ENCODE measurements around the gene ADAMTS10. TPM values are rescaled to one million over a fixed set of nuclear protein-coding genes. Genes with fewer than 3 reads are reported as not detected.

Gene ADAMTS10
- total and polyA plus RNA-seq, 10 donors, result 7.8 to 33.8 (median 18.0) TPM

DNA sequence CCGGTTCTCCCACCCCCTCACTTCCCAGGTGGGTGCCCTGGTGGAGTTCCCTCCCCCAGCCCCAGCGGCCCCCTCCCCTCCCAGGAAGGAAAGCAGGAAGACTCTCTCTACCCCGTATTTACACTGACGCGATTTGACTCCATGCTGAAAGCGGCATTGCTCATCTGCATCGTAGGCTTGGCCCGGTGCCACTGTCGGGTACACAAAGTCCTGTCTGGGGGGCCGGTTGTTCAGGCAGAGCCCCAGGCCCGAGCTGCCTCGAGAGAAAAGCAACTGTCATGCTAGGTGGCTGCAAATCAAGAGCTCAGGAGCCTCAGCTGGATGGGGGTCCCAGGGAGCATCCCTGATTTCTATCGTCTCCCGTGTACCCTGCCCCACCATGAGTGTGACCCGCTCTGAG, 14.9 kb downstream of the ADAMTS10 start:
- WGBS, 5 donors, result 79 to 88% (median 81%) methylated on average over 10 to 15 of the region's 15 CpGs
- Histone ChIP-seq H3K4me3 (no peak overlapping the region), H3K4me1 (peaks cover 8 to 25% (median 20%) of the 10 kb centered on the region in 6 donors), H3K36me3 (peaks cover 0 to 18% (median 6%) of the 10 kb centered on the region in 6 donors), H3K9me3 (peaks cover 0 to 21% (median 9%) of the 10 kb centered on the region in 8 donors), H3K27ac (no peak overlapping the region), H3K27me3 (replicated peaks in 1 of 7) (peaks cover 0 to 50% (median 15%) of the 10 kb centered on the region in 7 donors)
- intact Hi-C loops (cut with DNase I; ENCODE audit: low total_unique reads), result no loop called here
- TF ChIP-seq POLR2A (IDR thresholded peaks at IDR 0.05) (no peak), POLR2AphosphoS5 (IDR thresholded peaks at IDR 0.05) (no peak)
- TF ChIP-seq, protein P1, sequence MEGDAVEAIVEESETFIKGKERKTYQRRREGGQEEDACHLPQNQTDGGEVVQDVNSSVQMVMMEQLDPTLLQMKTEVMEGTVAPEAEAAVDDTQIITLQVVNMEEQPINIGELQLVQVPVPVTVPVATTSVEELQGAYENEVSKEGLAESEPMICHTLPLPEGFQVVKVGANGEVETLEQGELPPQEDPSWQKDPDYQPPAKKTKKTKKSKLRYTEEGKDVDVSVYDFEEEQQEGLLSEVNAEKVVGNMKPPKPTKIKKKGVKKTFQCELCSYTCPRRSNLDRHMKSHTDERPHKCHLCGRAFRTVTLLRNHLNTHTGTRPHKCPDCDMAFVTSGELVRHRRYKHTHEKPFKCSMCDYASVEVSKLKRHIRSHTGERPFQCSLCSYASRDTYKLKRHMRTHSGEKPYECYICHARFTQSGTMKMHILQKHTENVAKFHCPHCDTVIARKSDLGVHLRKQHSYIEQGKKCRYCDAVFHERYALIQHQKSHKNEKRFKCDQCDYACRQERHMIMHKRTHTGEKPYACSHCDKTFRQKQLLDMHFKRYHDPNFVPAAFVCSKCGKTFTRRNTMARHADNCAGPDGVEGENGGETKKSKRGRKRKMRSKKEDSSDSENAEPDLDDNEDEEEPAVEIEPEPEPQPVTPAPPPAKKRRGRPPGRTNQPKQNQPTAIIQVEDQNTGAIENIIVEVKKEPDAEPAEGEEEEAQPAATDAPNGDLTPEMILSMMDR (IDR thresholded peaks at IDR 0.05 in 8 of 11, conservative IDR thresholded peaks at IDR 0.05 in 3 of 11), result no peak
- DNase-seq, result no peak

DNA sequence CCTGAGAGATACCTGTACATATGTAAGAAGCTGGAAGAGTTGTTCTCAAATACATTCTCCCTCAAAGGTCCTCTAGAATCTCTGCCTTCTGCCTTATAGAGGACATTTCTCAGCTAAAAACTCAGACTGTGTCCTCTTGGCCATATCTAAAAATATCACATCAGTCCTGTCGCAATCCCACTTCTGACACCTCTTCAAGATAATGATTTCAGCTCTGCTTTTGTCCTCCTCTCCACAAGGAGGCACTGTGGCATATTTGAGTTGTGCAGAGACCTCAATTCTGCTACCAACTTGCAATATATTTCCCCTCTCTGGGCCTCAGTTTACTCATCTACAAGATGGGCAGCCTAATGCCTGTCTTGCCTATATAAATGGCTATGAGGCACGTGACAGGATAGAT, 16.6 kb downstream of the ADAMTS10 start:
- WGBS, 5 donors, result 85 to 91% (median 88%) methylated on average over 2 of the region's 2 CpGs
- intact Hi-C loops (cut with DNase I; ENCODE audit: low total_unique reads), result no loop called here
- peaks cover 0 to 50% (median 15%) of the 10 kb centered on the region in 7 donors for H3K27me3 ChIP-seq (replicated peaks in 1 of 7)
- H3K36me3 ChIP-seq, result peaks cover 0 to 16% (median 5%) of the 10 kb centered on the region in 6 donors
- DNase-seq, result no peak
- peaks cover 0 to 21% (median 9%) of the 10 kb centered on the region in 8 donors for H3K9me3 ChIP-seq
- H3K27ac ChIP-seq, result peak overlapping the region in 2 of 8 donors; percentile 44 to 49
- TF ChIP-seq, protein P1 (IDR thresholded peaks at IDR 0.05 in 8 of 11, conservative IDR thresholded peaks at IDR 0.05 in 3 of 11), result peak in 5 of 11 experiments; percentile 12 to 34 (median 28)
- TF ChIP-seq POLR2AphosphoS5 (IDR thresholded peaks at IDR 0.05) (no peak), POLR2A (IDR thresholded peaks at IDR 0.05) (no peak)
- H3K4me3 ChIP-seq, result no peak overlapping the region
- H3K4me1 ChIP-seq, result peaks cover 8 to 25% (median 20%) of the 10 kb centered on the region in 6 donors

DNA sequence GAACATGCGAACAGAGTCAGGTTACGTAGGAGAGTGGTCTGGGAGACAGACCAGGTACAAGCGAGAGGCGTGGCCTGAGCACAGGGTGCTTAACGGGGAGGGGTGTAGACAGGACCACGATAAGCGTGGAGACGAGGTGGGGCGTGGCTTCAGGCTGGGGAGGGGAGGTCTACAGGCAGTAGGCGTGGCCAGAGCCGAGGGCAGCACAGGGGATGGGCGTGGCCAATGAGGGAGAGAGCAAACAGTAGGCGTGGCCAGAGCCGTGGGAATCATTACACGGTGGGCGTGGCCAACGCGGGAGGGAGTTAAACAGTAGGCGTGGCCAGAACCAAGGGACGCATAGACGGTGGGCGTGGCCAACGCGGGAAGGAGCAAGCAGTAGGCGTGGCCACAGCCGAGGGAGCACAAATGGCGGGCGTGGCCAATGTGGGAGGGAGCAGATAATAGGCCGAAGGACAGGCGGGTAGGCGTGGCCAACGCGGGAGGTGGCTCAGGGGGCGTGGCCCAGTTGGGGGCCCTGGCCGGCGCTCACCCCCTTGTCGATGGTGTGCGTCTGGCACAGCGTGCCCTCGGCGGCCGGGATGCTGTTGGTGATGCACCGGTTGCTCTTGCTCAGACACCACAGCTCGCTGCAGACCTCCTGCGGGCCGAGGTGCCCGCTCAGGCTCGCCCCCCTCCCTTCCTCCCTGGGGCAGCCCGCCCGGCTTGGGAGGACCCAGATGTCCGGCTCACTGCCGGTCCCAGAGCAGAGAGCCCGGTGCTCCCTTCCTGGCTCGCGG, 18.1 kb downstream of the ADAMTS10 start:
- TF ChIP-seq, protein P1 (IDR thresholded peaks at IDR 0.05 in 8 of 11, conservative IDR thresholded peaks at IDR 0.05 in 3 of 11), result no peak
- TF ChIP-seq POLR2AphosphoS5 (IDR thresholded peaks at IDR 0.05) (peak; percentile 77 to 85 (median 81)), POLR2A (IDR thresholded peaks at IDR 0.05) (no peak)
- DNase-seq, result peak; percentile 94
- Histone ChIP-seq H3K27me3 (replicated peaks in 1 of 7) (peaks cover 0 to 50% (median 15%) of the 10 kb centered on the region in 7 donors), H3K27ac (peak overlapping the region in 5 of 8 donors; percentile 27 to 58 (median 35)), H3K36me3 (peaks cover 0 to 16% (median 5%) of the 10 kb centered on the region in 6 donors), H3K4me3 (peak overlapping the region; percentile 2 to 63 (median 34)), H3K9me3 (peaks cover 0 to 21% (median 9%) of the 10 kb centered on the region in 8 donors), H3K4me1 (peaks cover 8 to 25% (median 20%) of the 10 kb centered on the region in 6 donors)
- 2 to 7% (median 3%) methylated on average over 34 to 55 of the region's 55 CpGs for WGBS, 5 donors
- intact Hi-C loops (cut with DNase I; ENCODE audit: low total_unique reads), result no loop called here

DNA sequence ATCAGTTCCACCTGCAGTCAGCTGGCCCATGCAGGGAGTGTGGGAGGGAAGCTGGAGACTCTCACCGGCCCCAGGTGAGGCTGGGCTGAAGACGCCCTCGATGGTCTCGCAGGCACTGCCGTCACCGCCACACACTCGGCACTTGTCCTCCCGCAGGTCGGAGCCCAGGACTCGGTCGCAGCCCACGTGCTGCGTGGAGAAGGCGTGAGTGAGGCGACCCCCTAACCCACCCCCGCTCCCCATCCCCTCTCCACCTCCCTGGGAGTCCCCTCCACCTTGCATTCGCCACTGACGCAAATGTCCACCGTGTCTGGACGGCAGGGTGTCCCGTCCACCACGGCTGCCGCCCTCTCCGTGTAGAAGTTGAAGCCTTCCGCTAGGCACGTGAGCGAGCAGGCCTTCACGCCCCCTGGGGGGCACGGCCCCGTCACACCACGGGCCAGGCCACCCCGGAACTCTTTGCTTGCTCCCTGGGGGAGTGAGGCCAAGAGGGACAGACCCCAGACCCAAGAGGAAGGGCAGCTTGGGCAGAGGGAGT, 21.3 kb downstream of the ADAMTS10 start:
- Histone ChIP-seq H3K27me3 (replicated peaks in 1 of 7) (peaks cover 0 to 35% (median 15%) of the 10 kb centered on the region in 7 donors), H3K27ac (no peak overlapping the region), H3K4me3 (no peak overlapping the region), H3K9me3 (peaks cover 0 to 19% (median 8%) of the 10 kb centered on the region in 8 donors), H3K36me3 (peaks cover 0 to 8% (median 0%) of the 10 kb centered on the region in 6 donors), H3K4me1 (peaks cover 8 to 25% (median 20%) of the 10 kb centered on the region in 6 donors)
- intact Hi-C loops (cut with DNase I; ENCODE audit: low total_unique reads), result no loop called here
- DNase-seq, result no peak
- TF ChIP-seq POLR2AphosphoS5 (IDR thresholded peaks at IDR 0.05), result no peak
- no peak for TF ChIP-seq POLR2A (IDR thresholded peaks at IDR 0.05)
- TF ChIP-seq, protein P1 (IDR thresholded peaks at IDR 0.05 in 8 of 11, conservative IDR thresholded peaks at IDR 0.05 in 3 of 11), result no peak
- 91 to 95% (median 94%) methylated on average over 18 to 32 of the region's 32 CpGs for WGBS, 5 donors

Data from spleen (tissue), 11 donors.